CD4-positive, alpha-beta memory T cell (primary cell): Measurements from ENCODE around the gene GNA15. TPM values are rescaled to one million over a fixed set of nuclear protein-coding genes. Genes with fewer than 3 reads are reported as not detected.

Experiments
- CTCF ChIA-PET: fragments of 350-600 bp; sonication (Branson Sonifier 250); formaldehyde crosslinking; loops from one replicate; lab custom pipeline; 2021; ENCODE audit warnings: inconsistent platforms; ENCODE audit not compliant: partially characterized antibody; lab: Charles Lee
- POLR2A ChIA-PET: fragments of 350-600 bp; sonication (Branson Sonifier 250); formaldehyde crosslinking; loops from one replicate; lab custom pipeline; 2021; ENCODE audit not compliant: partially characterized antibody; lab: Charles Lee
- DNase-seq, 5 donors: peaks; one replicate each; pipeline versions ENCODE4 v3.0.0 to v3.0.0-alpha.2; 2020 to 2022; ENCODE audit warnings: mixed read lengths in 1 of 5
- H3K27ac ChIP-seq: one replicate; pipeline ENCODE4 v1.7.0; 2013; ENCODE audit warnings: low read depth, low read length
- H3K27me3 ChIP-seq: 2 replicates; pipeline ENCODE4 v1.7.0; 2013; ENCODE audit warnings: mild to moderate bottlenecking, low read length, moderate library complexity; ENCODE audit not compliant: insufficient read depth
- H3K36me3 ChIP-seq: 2 replicates; pipeline ENCODE4 v1.7.0; 2013; ENCODE audit warnings: mild to moderate bottlenecking, low read length, moderate library complexity; ENCODE audit not compliant: insufficient read depth
- H3K4me1 ChIP-seq: 2 replicates; pipeline ENCODE4 v1.7.0; 2013; ENCODE audit warnings: mild to moderate bottlenecking, low read length, moderate library complexity; ENCODE audit not compliant: insufficient read depth
- H3K4me3 ChIP-seq, 2 donors: one replicate each; pipeline ENCODE4 v1.7.0; 2013; ENCODE audit warnings: low read length in 2 of 2, mild to moderate bottlenecking in 1 of 2
- H3K9me3 ChIP-seq, 2 donors: one replicate each; pipeline ENCODE4 v1.7.0; 2013; ENCODE audit warnings: low read length in 2 of 2, control low read depth in 1 of 2; ENCODE audit not compliant: control insufficient read depth in 1 of 2
- H3K27ac Mint-ChIP-seq, 7 donors: one replicate each; pipeline ENCODE4 v1.8.0; 2020 to 2021; ENCODE audit warnings: mixed read lengths in 7 of 7, mild to moderate bottlenecking in 6 of 7, inconsistent platforms in 3 of 7, moderate library complexity in 3 of 7
- H3K27me3 Mint-ChIP-seq, 2 donors: one replicate each; pipeline ENCODE4 v1.8.0; 2020 to 2021; ENCODE audit warnings: mixed read lengths in 2 of 2
- H3K36me3 Mint-ChIP-seq, 2 donors: one replicate each; pipeline ENCODE4 v1.8.0; 2020 to 2021; ENCODE audit warnings: mixed read lengths in 2 of 2, inconsistent platforms in 1 of 2, mild to moderate bottlenecking in 1 of 2
- H3K4me1 Mint-ChIP-seq, 4 donors: one replicate each; pipeline ENCODE4 v1.8.0; 2020 to 2021; ENCODE audit warnings: mixed read lengths in 4 of 4, mild to moderate bottlenecking in 1 of 4
- H3K4me3 Mint-ChIP-seq, 8 donors: one replicate each; pipeline ENCODE4 v1.8.0; 2020 to 2021; ENCODE audit warnings: mixed read lengths in 8 of 8, mild to moderate bottlenecking in 7 of 8, moderate library complexity in 6 of 8, inconsistent platforms in 3 of 8
- H3K9me3 Mint-ChIP-seq, 8 donors: one replicate each; pipeline ENCODE4 v1.8.0; 2020 to 2021; ENCODE audit warnings: mixed read lengths in 8 of 8, mild to moderate bottlenecking in 5 of 8, inconsistent platforms in 3 of 8, moderate library complexity in 1 of 8
- intact Hi-C: fragments of 100-400 bp; cut with micrococcal nuclease; formaldehyde crosslinking; loops from one replicate; pipeline ENCODE4 v1.15.1; 2023
- polyA plus RNA-seq, 2 donors: library from polyadenylated mRNA; unstranded; fragments of 300-500 nt; fragmentation: Illumina TruSeq; gene quantifications; one replicate each; pipeline ENCODE4 v1.2.3, GENCODE V29; 2021
- total RNA-seq, 2 experiments: library from RNA; stranded (reverse); gene quantifications; one replicate each; pipeline ENCODE4 v1.2.3, GENCODE V29; 2021

GNA15 gene
- total and polyA plus RNA-seq, 4 experiments from 2014 or later, result 2.5 to 4.8 (median 3.5) TPM

DNA sequence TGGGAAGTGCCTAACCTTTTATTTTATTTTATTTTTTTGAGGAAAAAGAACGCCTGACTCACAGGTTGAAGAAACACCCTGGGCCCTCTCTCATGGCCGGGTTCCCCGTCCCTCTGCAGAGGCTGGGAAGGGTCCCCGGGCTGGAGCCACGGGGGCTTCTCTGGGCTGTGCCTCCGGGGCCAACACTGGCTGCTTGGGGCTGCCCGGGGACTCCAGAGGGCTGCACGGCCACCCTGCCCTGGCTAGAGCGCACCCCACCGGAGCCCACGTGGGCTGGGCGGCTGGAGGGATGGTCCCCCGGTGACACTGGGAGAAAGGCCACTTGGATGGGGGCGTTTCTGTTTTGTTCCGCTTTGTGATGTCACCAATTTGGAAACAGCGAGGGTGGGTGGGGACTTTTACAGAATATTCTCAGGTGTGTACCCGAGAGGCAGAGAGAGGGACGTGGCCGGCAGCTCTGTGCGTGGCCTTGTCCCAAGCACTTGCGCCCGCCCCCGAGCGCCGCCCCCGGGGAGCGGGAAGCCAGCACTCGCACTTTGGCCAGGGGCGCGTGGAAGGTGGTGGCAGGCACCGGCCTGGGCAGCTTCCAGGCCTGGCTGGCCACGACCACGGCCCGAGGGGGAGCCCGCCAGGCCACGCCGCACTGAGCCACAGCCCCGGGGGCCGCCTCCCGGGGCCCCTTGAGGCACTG lies 13.9 kb upstream of the GNA15 start:
- ChIA-PET CTCF (no interaction called here), POLR2A (no interaction called here)
- no peaks in the 10 kb centered on the region for H3K9me3 ChIP-seq
- no peak for DNase-seq
- Mint-ChIP-seq H3K27me3 (no peaks in the 10 kb centered on the region), H3K4me1 (peaks cover 0 to 2% (median under 1%) of the 10 kb centered on the region in 4 donors), H3K4me3 (no peak overlapping the region), H3K27ac (no peak overlapping the region), H3K9me3 (no peaks in the 10 kb centered on the region), H3K36me3 (no peaks in the 10 kb centered on the region)
- H3K27me3 ChIP-seq, result no peaks in the 10 kb centered on the region
- H3K27ac ChIP-seq, result no peak overlapping the region
- no peak overlapping the region for H3K4me3 ChIP-seq
- H3K4me1 ChIP-seq, result no peaks in the 10 kb centered on the region
- H3K36me3 ChIP-seq, result no peaks in the 10 kb centered on the region
- intact Hi-C loops, result no loop called here

DNA sequence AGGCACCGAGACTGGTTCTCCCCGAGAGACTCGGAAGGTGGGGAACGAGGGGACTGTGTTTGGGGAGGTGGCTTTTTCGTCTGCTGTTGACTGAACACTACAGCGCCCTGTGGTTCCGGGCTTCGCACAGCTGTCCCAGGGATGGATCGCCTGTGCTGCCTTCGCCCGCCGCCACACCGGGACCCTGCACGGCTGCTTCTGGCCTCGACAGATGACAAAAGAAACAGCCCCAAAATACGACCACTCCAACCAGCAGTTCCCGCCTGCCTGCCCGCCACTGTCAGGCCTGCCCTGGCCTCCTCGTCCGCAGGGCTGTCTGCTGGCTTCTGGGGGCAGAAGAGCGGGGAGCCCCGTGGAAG lies 13.3 kb upstream of the GNA15 start:
- intact Hi-C loops, result no loop called here
- ChIA-PET CTCF (no interaction called here), POLR2A (no interaction called here)
- H3K9me3 Mint-ChIP-seq, result no peaks in the 10 kb centered on the region
- Histone ChIP-seq H3K27ac (no peak overlapping the region), H3K4me1 (no peaks in the 10 kb centered on the region), H3K27me3 (no peaks in the 10 kb centered on the region), H3K4me3 (no peak overlapping the region), H3K9me3 (no peaks in the 10 kb centered on the region), H3K36me3 (no peaks in the 10 kb centered on the region)
- H3K36me3 Mint-ChIP-seq, result no peaks in the 10 kb centered on the region
- no peak for DNase-seq
- peaks cover 0 to 2% (median under 1%) of the 10 kb centered on the region in 4 donors for H3K4me1 Mint-ChIP-seq
- H3K27ac Mint-ChIP-seq, result no peak overlapping the region
- no peak overlapping the region for H3K4me3 Mint-ChIP-seq
- H3K27me3 Mint-ChIP-seq, result no peaks in the 10 kb centered on the region

DNA sequence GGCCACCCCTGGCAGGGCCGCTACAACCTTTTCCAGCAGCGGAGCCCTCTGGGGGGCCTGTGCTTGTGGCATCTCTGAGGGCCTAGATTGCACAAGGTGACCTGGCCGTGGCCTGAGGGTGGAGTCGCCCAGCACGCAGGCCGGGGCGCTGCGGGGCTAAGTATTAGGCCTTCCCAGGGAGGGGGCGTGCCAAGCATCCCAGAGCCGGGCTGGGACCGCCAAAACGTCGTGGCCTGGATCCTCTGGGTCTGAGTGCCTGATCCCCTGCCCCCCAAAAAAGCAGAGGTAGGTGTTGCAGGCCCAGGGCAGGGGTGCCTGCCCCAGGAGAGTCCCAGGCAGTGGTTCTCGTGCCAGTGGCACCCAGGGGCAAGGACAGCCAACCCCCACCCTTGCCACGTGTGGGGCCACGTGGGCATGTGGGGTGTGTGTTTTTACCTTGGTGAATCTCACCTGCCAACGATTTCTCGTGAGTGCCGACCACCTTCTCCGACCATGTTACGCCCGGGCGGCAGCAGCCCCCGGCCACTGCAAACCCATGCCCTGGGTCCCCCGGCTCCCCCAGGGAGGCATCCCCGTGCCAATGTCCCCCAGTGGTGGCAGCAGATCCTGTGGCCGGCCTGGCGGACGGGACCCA lies 12.6 kb upstream of the GNA15 start:
- Histone ChIP-seq H3K4me1 (no peaks in the 10 kb centered on the region), H3K4me3 (no peak overlapping the region), H3K36me3 (no peaks in the 10 kb centered on the region), H3K9me3 (no peaks in the 10 kb centered on the region), H3K27me3 (no peaks in the 10 kb centered on the region), H3K27ac (no peak overlapping the region)
- intact Hi-C loops, result no loop called here
- no peak overlapping the region for H3K27ac Mint-ChIP-seq
- no peaks in the 10 kb centered on the region for H3K9me3 Mint-ChIP-seq
- no peaks in the 10 kb centered on the region for H3K36me3 Mint-ChIP-seq
- CTCF ChIA-PET, result interaction anchor here (3.3 kb wide), 1 partner anchor 161 kb away, joined by 24 read pairs; no protein-coding TSS in a partner anchor
- POLR2A ChIA-PET, result no interaction called here
- no peaks in the 10 kb centered on the region for H3K27me3 Mint-ChIP-seq
- H3K4me1 Mint-ChIP-seq, result peaks cover 0 to 2% (median under 1%) of the 10 kb centered on the region in 4 donors
- DNase-seq, result no peak
- H3K4me3 Mint-ChIP-seq, result no peak overlapping the region

DNA sequence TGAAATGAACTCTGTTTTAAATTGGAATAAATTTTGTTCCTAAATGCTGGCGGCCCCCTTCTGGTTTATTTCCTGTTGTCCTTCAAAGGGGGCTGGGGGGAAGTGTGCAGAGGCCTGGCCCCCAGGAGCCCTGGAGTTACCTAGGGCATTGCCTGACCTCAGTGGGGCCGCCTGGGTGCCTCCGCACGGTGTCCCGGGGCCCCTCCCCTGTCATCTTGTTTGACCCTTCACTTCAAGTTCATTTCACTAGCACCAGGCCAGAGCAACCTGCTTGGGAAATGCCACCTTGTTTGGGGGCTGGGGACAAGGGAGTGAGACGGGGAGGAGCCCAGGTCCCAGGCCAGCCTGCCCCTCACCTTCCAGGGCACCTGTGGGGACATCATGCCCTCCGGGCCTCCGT lies 11.9 kb upstream of the GNA15 start:
- Histone ChIP-seq H3K9me3 (no peaks in the 10 kb centered on the region), H3K27ac (no peak overlapping the region), H3K27me3 (no peaks in the 10 kb centered on the region), H3K4me3 (no peak overlapping the region), H3K36me3 (no peaks in the 10 kb centered on the region), H3K4me1 (no peaks in the 10 kb centered on the region)
- ChIA-PET CTCF (interaction anchor here (1.7 to 3.3 kb wide), 2 partner anchors 48 to 162 kb away, joined by 8 to 24 read pairs; no protein-coding TSS in a partner anchor), POLR2A (interaction anchor here (0.6 to 1.6 kb wide), 2 partner anchors 33 to 48 kb away, joined by 3 read pairs; no protein-coding TSS in a partner anchor)
- Mint-ChIP-seq H3K4me1 (peaks cover 1 to 2% (median 2%) of the 10 kb centered on the region in 4 donors), H3K27ac (no peak overlapping the region), H3K36me3 (no peaks in the 10 kb centered on the region), H3K9me3 (no peaks in the 10 kb centered on the region), H3K4me3 (no peak overlapping the region), H3K27me3 (no peaks in the 10 kb centered on the region)
- intact Hi-C loops, result no loop called here
- no peak for DNase-seq

DNA sequence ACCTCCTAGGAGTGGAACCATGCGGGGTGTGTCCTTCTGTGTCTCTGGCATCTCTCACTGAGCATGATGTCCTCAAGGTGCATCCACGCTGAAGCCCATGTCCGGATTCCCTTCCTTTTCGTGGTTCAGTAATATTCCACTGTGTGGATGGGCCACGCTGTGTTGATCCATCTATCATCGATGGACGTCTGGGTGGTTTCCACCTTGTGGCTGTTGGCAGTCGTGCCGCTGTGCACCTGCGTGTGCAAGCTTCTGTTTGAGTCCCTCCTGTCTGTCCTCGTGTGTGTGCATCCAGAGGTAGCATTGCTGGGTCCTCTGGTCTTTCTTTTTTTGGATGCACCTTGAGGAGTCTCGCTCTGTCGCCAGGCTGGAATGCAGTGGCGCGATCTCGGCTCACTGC lies 11.2 kb upstream of the GNA15 start:
- DNase-seq, result no peak
- intact Hi-C loops, result no loop called here
- H3K27ac Mint-ChIP-seq, result no peak overlapping the region
- Histone ChIP-seq H3K27ac (no peak overlapping the region), H3K36me3 (no peaks in the 10 kb centered on the region), H3K9me3 (no peaks in the 10 kb centered on the region), H3K4me1 (peaks cover 4% of the 10 kb centered on the region), H3K4me3 (no peak overlapping the region), H3K27me3 (no peaks in the 10 kb centered on the region)
- CTCF ChIA-PET, result interaction anchor here (0.9 to 3.3 kb wide), 5 partner anchors 14 to 169 kb away, joined by 3 to 24 read pairs (median 8); no protein-coding TSS in a partner anchor
- no peaks in the 10 kb centered on the region for H3K36me3 Mint-ChIP-seq
- POLR2A ChIA-PET, result interaction anchor here (1.6 kb wide), 1 partner anchor 49 kb away, joined by 3 read pairs; no protein-coding TSS in a partner anchor
- peak overlapping the region in 1 of 8 donors; percentile 24 for H3K4me3 Mint-ChIP-seq
- H3K9me3 Mint-ChIP-seq, result no peaks in the 10 kb centered on the region
- H3K4me1 Mint-ChIP-seq, result peaks cover 5 to 7% (median 5%) of the 10 kb centered on the region in 4 donors
- no peaks in the 10 kb centered on the region for H3K27me3 Mint-ChIP-seq

DNA sequence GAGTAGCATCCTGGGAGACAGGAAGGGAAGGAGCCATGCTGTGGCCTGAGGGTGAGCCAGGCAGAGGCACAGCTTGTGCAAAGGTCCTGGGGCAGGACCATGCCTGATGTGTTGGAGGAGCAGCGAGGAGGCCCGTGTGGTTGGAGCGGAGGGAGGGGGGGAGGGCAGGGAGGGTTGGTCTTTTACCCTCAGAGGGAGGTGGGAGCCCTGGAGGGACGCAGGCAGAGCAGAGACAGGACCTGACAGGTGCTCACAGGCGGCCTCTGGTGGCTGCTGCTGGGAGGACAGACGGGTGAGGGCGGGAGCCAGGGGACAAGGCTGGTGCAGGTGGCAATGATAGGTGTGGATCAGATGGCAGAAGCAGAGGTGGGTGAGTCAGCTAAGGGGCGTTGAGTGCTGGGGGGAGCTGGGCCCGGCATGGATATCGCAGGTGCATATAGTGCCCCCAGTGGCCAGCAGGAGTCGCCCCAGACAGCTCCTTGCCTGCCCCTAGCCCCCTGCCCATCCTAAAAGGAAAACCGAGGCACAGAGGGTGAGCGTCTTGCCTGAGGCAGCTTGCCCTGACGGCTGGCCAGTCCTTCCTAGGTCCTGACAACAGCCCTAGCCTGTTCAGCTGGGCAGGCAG lies 9.8 kb upstream of the GNA15 start:
- Histone ChIP-seq H3K27me3 (no peaks in the 10 kb centered on the region), H3K27ac (no peak overlapping the region), H3K9me3 (no peaks in the 10 kb centered on the region), H3K4me3 (no peak overlapping the region), H3K36me3 (no peaks in the 10 kb centered on the region), H3K4me1 (peaks cover 4% of the 10 kb centered on the region)
- intact Hi-C loops, result loop anchor here (1.0 kb wide), 1 partner anchor 164 kb away; no protein-coding TSS in a partner anchor
- peak overlapping the region in 2 of 7 donors; percentile 72 to 84 for H3K27ac Mint-ChIP-seq
- no peak overlapping the region for H3K4me3 Mint-ChIP-seq
- peaks cover 5 to 7% (median 5%) of the 10 kb centered on the region in 4 donors for H3K4me1 Mint-ChIP-seq
- ChIA-PET POLR2A (interaction anchor here (0.9 kb wide), 1 partner anchor 175 kb away, joined by 3 read pairs; no protein-coding TSS in a partner anchor), CTCF (interaction anchor here (0.6 to 11.6 kb wide), 16 partner anchors 9 to 669 kb away, joined by 3 to 158 read pairs (median 4); no protein-coding TSS in a partner anchor)
- peak; percentile 41 to 71 (median 68) for DNase-seq
- H3K36me3 Mint-ChIP-seq, result no peaks in the 10 kb centered on the region
- no peaks in the 10 kb centered on the region for H3K27me3 Mint-ChIP-seq
- H3K9me3 Mint-ChIP-seq, result no peaks in the 10 kb centered on the region
